Activated CD8-positive, alpha-beta memory T cell treated with anti-CD3 and anti-CD28 coated beads, Interleukin-2, amount 50 U/mL, for 24 hours (primary cell): ENCODE data around the gene SLC1A3.

ENCODE experiments used
- DNase-seq: peaks from one replicate; pipeline ENCODE4 v3.0.0-alpha.2; 2020; ENCODE audit errors: extremely low read depth

Gene SLC1A3

DNA sequence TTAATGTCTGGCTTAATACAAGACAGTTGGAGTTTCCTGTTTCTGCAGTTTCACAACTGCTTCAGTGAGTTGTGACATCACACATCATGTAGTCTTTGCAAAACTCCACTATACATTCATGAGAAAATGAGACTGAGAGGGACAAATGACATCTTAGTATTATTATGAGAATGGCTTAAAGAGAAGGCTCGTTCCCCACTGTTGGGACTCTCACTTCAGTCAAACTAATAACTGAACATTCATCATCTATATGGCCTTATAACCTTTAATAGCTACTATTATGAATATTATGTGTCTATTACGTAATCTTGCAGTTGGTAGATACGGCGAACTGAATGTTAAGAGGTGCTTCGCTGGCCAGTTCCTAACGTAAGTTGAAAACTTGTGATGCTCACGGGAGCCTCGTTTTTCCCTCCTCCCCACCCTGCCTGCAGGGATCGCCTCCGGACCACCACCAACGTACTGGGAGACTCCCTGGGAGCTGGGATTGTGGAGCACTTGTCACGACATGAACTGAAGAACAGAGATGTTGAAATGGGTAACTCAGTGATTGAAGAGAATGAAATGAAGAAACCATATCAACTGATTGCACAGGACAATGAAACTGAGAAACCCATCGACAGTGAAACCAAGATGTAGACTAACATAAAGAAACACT lies 79.4 kb downstream of the SLC1A3 start:
- DNase-seq, result no peak

DNA sequence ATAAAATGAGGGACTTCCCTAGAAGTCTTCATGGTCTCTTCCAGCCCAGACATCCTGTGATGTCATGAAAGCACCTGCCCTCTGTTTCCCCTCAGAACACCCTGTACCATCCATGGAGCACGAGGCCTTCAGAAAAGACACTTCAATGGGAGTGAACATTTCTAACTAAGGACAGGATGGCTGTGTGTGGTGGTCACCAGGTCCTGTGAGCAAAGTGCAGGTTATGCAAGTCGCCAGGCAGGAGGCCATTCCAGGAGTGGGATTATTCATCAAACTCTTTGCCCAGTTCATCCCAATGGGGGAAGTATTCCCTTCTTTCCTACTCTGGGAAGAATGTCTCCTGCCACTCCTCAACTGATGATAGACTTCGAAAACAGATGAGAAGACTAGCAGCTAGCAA lies 80.5 kb downstream of the SLC1A3 start:
- no peak for DNase-seq

DNA sequence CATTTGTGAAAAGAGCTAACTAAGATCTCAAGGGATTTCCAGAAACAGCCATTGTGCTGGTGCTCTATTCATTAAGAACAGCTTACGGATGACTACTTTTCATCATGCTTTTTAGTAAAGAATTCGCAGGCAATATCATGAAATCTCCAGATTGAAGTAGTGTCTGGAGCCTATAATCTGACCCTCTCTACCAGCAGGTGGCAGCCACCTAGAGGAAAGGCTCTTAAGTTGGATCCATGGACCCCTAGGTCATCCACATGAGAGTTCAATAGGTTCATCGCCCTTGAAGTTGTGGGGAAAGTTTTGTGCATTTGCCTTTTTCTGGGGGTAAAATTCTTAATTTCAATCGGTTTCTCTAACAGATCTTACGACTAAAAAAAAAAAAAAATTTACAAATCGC lies 82.3 kb downstream of the SLC1A3 start:
- DNase-seq, result no peak

DNA sequence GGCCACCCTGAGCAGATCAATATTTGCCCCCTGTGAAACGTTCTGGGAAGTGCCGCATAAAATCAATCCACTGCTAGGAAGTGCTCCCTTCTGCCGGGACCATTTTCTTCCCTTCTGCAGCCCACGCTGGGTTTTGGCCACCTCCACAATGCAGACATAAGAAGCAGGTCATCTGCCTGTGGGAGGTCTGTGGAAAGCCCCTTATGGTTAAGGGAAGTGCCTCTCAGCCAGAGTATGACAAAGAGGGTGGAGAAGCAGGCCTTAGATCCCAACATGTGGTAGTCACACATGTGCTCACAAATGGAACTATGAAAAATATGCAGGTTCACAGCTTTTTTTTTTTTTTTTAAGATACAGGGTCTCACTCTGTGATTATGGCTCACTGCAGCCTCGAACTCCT lies 82.8 kb downstream of the SLC1A3 start:
- no peak for DNase-seq

DNA sequence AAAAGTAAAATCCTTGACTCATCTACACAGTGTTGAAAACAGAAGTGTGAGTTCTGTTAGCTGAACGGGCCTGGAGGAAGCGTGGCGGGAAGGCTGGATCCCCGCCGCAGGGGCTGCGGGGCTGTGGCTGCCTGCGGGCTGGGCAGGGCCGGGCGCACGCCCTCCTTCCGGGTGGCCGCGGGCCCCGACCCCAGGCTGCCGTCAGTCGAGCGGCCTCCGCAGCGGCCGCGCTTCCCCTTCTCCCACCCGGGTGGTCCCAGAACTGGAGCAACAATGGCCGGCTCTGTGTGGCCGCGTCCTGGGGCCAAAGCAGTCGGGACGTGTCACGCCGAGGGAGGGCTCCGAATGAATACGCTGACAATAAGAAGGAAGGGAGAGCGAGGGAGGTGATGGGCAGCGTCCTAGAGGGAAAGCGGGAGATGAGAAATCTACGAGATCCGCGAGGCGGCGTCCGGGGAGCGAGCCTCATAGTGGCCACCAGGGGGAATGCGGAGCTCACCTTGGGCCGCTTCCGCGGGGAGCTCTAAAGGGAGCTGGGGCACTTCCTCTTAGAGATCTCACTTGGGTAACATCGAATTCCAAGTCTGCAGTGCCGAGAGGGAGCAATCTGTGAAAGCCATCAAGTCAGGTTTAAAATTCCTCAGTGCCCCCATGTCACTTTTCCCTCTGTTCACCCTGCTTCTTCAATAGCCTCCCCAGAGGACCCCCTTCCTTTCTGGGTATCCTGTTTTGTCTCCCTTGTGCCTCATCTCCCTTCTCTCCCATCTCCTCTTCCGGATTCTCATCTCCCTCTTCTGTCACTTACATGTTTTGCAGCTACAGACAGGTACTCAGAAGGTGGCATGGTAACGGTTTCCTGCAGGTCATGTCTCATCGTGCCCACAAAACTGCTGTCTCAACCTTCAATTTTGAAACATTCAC lies 83.9 kb downstream of the SLC1A3 start:
- no peak for DNase-seq

DNA sequence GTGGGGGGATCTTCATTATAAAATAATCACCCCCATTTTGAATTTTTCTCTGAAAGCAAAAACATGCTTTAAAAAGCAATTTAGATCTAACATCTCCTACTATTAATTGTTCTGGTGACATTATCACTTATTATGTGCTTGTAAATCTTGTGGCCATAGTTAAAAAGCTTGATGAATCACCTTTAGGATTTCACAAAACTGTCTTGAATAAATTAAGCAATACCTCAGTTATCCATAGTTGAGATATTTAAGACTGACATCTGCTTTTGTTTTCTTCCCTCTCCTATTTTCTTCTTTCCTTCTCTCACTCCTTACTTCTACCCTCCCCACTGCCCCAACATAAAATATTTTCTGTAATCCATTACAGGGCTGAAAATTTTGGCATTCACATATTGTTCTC lies 84.8 kb downstream of the SLC1A3 start:
- DNase-seq, result no peak

- no peak for DNase-seq
Measured at GRCh38 chr5:36691696-36692371, 85.4 kb downstream of the SLC1A3 start.

- DNase-seq, result no peak
Measured at GRCh38 chr5:36692791-36693763, 86.7 kb downstream of the SLC1A3 start.

- DNase-seq, result no peak
Measured at GRCh38 chr5:36694351-36694750, 87.9 kb downstream of the SLC1A3 start.

- no peak for DNase-seq
Measured at GRCh38 chr5:36696059-36696673, 89.8 kb downstream of the SLC1A3 start.

DNA sequence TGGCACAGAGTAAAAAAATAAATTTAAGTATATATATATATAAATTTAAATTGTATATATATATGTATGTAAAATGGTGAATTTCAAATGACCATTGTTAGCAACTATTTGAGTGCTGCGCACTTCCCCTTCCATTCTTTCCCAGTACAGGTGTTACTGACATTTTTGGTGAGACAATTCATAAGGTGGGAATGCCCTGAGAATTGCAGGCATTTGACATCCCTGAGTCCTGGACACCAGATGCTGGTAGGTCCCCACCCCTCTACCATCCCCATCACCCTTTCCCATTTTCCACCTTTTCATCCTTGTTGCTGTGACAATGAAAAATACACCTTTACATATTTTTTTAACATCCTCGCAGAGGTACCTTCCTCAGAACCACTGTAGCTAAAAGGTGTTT lies 91.6 kb downstream of the SLC1A3 start:
- no peak for DNase-seq

- DNase-seq, result no peak
Measured at GRCh38 chr5:36701085-36701698, 94.8 kb downstream of the SLC1A3 start.

DNA sequence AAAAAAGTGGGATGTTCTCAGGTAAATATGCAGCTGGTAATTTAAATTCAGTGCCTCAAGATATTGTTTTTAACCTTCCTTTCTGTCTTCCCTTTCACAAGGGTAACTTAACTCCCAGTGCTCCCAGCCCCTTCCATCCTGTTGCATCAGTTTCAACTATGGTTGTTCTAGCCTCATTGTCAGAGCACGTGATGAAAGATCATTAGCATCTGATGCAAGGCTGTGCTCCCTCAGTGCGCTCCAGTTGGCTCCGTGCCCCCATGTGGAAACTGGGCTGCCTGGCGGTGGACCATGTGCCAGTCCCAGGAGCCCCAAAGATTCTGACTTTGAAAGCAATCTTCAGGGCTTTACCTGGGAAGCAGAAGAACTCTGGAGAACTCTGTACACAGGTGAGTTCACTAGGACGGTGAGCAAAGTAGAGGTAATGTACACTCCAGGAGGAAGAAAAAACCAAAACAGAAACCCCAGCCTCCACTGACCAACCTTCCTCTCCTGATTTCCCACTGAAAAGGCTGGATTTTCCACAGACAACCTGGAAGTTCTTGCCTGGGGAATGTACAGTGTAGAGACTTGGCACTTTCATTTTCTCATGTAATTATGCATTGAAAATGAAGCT lies 96.9 kb downstream of the SLC1A3 start:
- no peak for DNase-seq

GRCh38 chr5:36704131-36704530 lies 97.7 kb downstream of the SLC1A3 start:
- no peak for DNase-seq

GRCh38 chr5:36705055-36705454 lies 98.6 kb downstream of the SLC1A3 start:
- no peak for DNase-seq

DNA sequence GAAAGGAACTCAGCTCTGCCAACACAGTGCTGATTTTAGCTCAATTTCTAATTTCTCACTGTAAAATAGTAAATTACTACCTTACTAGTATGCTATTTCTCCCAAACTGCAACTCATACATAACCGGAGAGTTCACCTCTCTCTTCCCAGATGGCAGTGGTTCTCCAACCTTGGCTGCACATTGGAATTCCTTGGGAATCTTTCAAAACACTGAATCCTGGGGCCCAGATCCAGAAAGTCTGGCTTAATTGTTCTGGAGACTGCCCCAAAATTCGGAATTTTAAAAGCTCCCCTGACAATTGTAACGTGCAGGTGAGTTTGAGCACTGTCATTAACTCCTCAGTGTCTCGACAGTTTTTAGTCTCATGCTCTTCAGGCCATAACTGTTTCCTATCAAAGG lies 100.3 kb downstream of the SLC1A3 start:
- no peak for DNase-seq

- DNase-seq, result no peak
Measured at GRCh38 chr5:36708996-36709395, 102.6 kb downstream of the SLC1A3 start.

DNA sequence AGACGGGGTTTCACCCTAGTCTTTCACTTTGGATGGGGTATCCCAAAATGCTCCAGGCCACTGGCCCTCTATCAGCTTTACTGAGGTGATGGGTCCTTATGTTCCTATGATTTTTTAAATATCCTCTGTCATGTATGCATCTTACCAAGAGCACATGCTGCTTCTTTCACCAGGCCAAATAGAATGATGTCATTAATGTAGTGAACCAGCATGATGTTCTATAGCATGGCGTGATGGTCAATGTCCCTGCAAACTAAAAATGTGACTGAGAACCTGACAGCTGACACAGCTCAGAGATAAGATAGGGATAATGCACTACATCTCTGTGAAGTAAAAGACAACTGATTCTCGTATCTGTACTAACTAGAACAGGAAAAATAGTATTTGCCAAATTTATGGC lies 103.6 kb downstream of the SLC1A3 start:
- no peak for DNase-seq

- no peak for DNase-seq
Measured at GRCh38 chr5:36712706-36713105, 106.3 kb downstream of the SLC1A3 start.

GRCh38 chr5:36713541-36713940 lies 107.1 kb downstream of the SLC1A3 start:
- DNase-seq, result no peak
